ENCODE measurements around the gene CTSW. TPM values are rescaled to one million over a fixed set of nuclear protein-coding genes. Genes with fewer than 3 reads are reported as not detected.

Gene CTSW
- total RNA-seq, 1 experiment from 2014 or later = not detected

DNA sequence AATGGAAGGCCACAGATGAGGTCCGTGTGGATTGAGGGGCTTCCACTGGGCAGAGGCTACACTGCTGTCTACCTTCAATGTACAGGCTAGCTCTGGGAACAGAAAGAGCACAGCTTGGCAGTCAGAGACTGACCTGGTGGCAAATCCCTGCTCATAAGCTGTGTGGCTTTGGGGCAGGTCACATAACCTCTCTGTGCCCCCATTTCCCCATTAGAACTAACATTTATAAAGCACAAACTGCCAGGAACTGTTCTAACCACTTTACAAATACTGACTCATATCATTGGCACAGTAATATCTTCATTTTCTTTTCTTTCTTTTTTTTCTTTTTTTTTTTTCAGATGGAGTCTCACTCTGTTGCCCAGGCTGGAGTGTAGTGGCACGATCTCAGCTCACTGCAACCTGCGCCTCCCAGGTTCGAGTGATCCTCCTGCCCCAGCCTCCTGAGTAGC is 17.4 kb downstream of the CTSW start:
- peaks cover 11% of the 10 kb centered on the region for H3K4me1 ChIP-seq
- H3K27me3 ChIP-seq (replicated peaks; ENCODE audit: control insufficient read depth, insufficient read depth, low read length) = no peaks in the 10 kb centered on the region; the same call in 1 of the 2 replicates
- no peak overlapping the region for H3K27ac Mint-ChIP-seq (ENCODE audit: unreplicated experiment)
- H3K9me3 ChIP-seq = no peaks in the 10 kb centered on the region
- DNase-seq = no peak
- H3K4me3 Mint-ChIP-seq (ENCODE audit: unreplicated experiment) = no peak overlapping the region
- peaks cover 27% of the 10 kb centered on the region for H3K36me3 Mint-ChIP-seq (ENCODE audit: insufficient read depth, unreplicated experiment)
- no TSS peak for BruUV-seq (replicated peaks)
- peaks cover 11% of the 10 kb centered on the region for H3K4me1 Mint-ChIP-seq (ENCODE audit: low read depth, unreplicated experiment)
- POLR2A ChIA-PET = no interaction called here
- no peaks in the 10 kb centered on the region for H3K36me3 ChIP-seq (ENCODE audit: control insufficient read depth, insufficient read depth, low read length)
- intact Hi-C loops (cut with micrococcal nuclease; ENCODE audit: unreplicated experiment) = no loop called here
- H3K4me3 ChIP-seq (ENCODE audit: low read depth, low read length) = no peak overlapping the region
- H3K27me3 Mint-ChIP-seq (ENCODE audit: insufficient read depth, unreplicated experiment) = no peaks in the 10 kb centered on the region
- no peaks in the 10 kb centered on the region for H3K9me3 Mint-ChIP-seq (ENCODE audit: unreplicated experiment)
- CTCF ChIA-PET = interaction anchor here (0.7 to 1.4 kb wide), 4 partner anchors 9 to 87 kb away, joined by 3 to 19 read pairs (median 6); partner anchors contain the start of gene FIBP
- TF ChIP-seq, protein P1, sequence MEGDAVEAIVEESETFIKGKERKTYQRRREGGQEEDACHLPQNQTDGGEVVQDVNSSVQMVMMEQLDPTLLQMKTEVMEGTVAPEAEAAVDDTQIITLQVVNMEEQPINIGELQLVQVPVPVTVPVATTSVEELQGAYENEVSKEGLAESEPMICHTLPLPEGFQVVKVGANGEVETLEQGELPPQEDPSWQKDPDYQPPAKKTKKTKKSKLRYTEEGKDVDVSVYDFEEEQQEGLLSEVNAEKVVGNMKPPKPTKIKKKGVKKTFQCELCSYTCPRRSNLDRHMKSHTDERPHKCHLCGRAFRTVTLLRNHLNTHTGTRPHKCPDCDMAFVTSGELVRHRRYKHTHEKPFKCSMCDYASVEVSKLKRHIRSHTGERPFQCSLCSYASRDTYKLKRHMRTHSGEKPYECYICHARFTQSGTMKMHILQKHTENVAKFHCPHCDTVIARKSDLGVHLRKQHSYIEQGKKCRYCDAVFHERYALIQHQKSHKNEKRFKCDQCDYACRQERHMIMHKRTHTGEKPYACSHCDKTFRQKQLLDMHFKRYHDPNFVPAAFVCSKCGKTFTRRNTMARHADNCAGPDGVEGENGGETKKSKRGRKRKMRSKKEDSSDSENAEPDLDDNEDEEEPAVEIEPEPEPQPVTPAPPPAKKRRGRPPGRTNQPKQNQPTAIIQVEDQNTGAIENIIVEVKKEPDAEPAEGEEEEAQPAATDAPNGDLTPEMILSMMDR (IDR thresholded peaks at IDR 0.05; ENCODE audit: insufficient read depth in 1 of 2, low read depth in 1 of 2, low read length in 1 of 2, severe bottlenecking in 1 of 2, unreplicated experiment in 1 of 2) = no peak

DNA sequence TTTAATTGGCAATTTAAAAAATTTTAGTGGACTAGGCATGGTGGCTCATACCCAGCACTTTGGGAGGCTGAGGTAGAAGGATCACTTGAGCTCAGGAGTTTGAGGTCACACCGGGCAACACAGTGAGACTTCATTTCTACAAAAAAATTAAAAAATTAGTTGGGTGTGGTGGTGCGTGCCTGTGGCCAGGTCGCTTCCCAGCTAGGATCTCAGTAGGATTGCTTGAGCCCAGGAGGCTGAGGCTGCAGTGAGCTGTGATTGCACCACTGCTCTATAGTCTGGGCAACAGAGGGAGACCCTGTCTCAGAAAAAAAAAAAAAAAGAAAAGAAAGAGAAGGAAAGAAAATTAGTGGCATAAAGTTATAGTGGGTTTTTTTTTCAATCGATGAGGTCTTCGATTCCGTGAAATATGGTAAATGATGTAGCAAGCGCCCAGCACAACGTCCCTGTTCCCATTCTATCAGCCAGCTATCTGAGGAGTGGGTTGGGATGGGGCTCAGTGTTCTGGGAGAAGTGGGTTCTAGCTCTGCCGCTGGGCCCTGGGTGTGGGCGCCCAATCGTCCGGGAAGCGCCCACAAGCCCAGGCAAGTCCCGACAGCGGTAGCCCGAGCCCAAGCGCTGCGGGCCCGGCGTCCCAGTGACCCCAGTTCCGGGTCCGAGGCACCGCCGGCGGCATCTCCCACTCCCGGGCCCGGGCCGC is 19.2 kb downstream of the CTSW start:
- H3K4me1 ChIP-seq = peaks cover 29% of the 10 kb centered on the region
- Mint-ChIP-seq H3K9me3 (ENCODE audit: unreplicated experiment) (no peaks in the 10 kb centered on the region), H3K27ac (ENCODE audit: unreplicated experiment) (peak overlapping the region; percentile 76), H3K27me3 (ENCODE audit: insufficient read depth, unreplicated experiment) (no peaks in the 10 kb centered on the region), H3K4me1 (ENCODE audit: low read depth, unreplicated experiment) (peaks cover 17% of the 10 kb centered on the region), H3K4me3 (ENCODE audit: unreplicated experiment) (peak overlapping the region; percentile 79), H3K36me3 (ENCODE audit: insufficient read depth, unreplicated experiment) (peaks cover 19% of the 10 kb centered on the region)
- no peaks in the 10 kb centered on the region for H3K9me3 ChIP-seq
- POLR2A ChIA-PET = interaction anchor here (0.6 to 2.7 kb wide), 2 partner anchors 8 to 38 kb away, joined by 3 to 27 read pairs; partner anchors contain the start of gene CCDC85B
- BruUV-seq (replicated peaks) = TSS peak; percentile 24
- TF ChIP-seq, protein P1 (IDR thresholded peaks at IDR 0.05; ENCODE audit: insufficient read depth in 1 of 2, low read depth in 1 of 2, low read length in 1 of 2, severe bottlenecking in 1 of 2, unreplicated experiment in 1 of 2) = no peak
- no peak for DNase-seq
- CTCF ChIA-PET = interaction anchor here (0.8 to 4.3 kb wide), 5 partner anchors 8 to 39 kb away, joined by 3 to 30 read pairs (median 5); partner anchors contain the start of genes CCDC85B and FIBP
- H3K36me3 ChIP-seq (ENCODE audit: control insufficient read depth, insufficient read depth, low read length) = no peaks in the 10 kb centered on the region
- intact Hi-C loops (cut with micrococcal nuclease; ENCODE audit: unreplicated experiment) = no loop called here
- no peaks in the 10 kb centered on the region; the same call in 1 of the 2 replicates for H3K27me3 ChIP-seq (replicated peaks; ENCODE audit: control insufficient read depth, insufficient read depth, low read length)
- H3K4me3 ChIP-seq (ENCODE audit: low read depth, low read length) = peak overlapping the region; percentile 75

DNA sequence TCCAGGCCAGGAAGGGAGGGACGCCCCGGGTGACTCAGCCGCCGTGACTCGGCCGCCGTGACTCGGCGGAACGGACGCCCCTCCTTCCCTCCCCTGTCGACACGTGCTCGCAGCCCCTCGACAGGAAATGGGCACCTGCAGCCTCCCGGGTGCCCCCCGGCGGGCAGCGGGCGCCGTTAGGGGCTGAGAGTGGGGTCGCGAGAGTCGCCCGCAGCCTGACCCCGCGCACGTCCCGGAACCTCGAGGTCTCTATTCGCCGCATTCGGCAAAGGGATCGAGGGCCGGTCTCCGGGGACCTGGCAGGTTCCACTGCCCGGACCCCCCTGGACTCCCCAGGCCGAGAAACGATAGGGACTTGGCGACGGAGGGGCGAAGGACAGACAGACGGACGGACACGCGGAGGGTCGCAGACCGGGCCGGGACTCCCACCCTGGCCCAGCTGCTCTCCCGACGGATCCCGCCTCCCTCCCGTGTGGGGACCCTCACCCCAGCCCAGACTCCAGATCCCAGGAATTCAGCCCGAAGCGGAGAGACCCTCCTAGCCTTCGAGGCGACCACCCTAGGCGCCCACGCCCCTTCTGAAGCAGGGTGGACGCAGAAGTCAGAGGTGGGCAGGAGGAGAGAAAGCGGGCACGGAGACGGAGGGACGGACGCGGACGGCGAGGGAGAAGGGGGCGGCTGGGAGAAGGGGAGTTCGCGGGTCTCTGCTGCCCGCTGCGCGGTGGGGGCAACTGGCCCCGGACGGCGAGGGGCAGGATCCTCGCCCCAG is 19.9 kb downstream of the CTSW start:
- Mint-ChIP-seq H3K36me3 (ENCODE audit: insufficient read depth, unreplicated experiment) (peaks cover 19% of the 10 kb centered on the region), H3K4me3 (ENCODE audit: unreplicated experiment) (peak overlapping the region; percentile 79), H3K27ac (ENCODE audit: unreplicated experiment) (peak overlapping the region; percentile 76), H3K9me3 (ENCODE audit: unreplicated experiment) (no peaks in the 10 kb centered on the region), H3K4me1 (ENCODE audit: low read depth, unreplicated experiment) (peaks cover 22% of the 10 kb centered on the region), H3K27me3 (ENCODE audit: insufficient read depth, unreplicated experiment) (no peaks in the 10 kb centered on the region)
- ChIA-PET POLR2A (interaction anchor here (0.6 to 2.7 kb wide), 2 partner anchors 9 to 39 kb away, joined by 3 to 27 read pairs; partner anchors contain the start of gene CCDC85B), CTCF (interaction anchor here (1.2 to 4.3 kb wide), 5 partner anchors 9 to 40 kb away, joined by 3 to 30 read pairs (median 7); partner anchors contain the start of genes CCDC85B and FIBP)
- Histone ChIP-seq H3K36me3 (ENCODE audit: control insufficient read depth, insufficient read depth, low read length) (no peaks in the 10 kb centered on the region), H3K4me1 (peaks cover 29% of the 10 kb centered on the region), H3K27me3 (replicated peaks; ENCODE audit: control insufficient read depth, insufficient read depth, low read length) (no peaks in the 10 kb centered on the region; the same call in 1 of the 2 replicates), H3K9me3 (no peaks in the 10 kb centered on the region), H3K4me3 (ENCODE audit: low read depth, low read length) (peak overlapping the region; percentile 75)
- DNase-seq = peak; percentile 70 to 72
- intact Hi-C loops (cut with micrococcal nuclease; ENCODE audit: unreplicated experiment) = loop anchor here (1.0 kb wide), 2 partner anchors 11 to 12 kb away; partner anchors contain the start of gene FIBP
- TF ChIP-seq, protein P1 (IDR thresholded peaks at IDR 0.05; ENCODE audit: insufficient read depth in 1 of 2, low read depth in 1 of 2, low read length in 1 of 2, severe bottlenecking in 1 of 2, unreplicated experiment in 1 of 2) = no peak
- no TSS peak for BruUV-seq (replicated peaks)

Data from Caco-2 (cell line).